K562 (cell line): ENCODE results near the gene WDR27. TPM values are rescaled to one million over a fixed set of nuclear protein-coding genes. Genes with fewer than 3 reads are reported as not detected.

Experiments used
- DDX20 ChIP-seq: fragments of 450-650 bp; IDR thresholded peaks from 2 replicates; pipeline ENCODE4 v1.6.1; 2016; ENCODE audit warnings: missing genetic modification characterization, low read depth, mild to moderate bottlenecking, missing compliant biosample characterization, moderate library complexity
- E4F1 ChIP-seq: fragments of 250-450 bp; sonication (Bioruptor Pico); IDR thresholded peaks from 2 replicates; pipeline ENCODE4 v1.5.0; 2021; ENCODE audit warnings: mild to moderate bottlenecking, borderline replicate concordance
- EWSR1 ChIP-seq: fragments of 450-650 bp; IDR thresholded peaks from 2 replicates; pipeline ENCODE4 v1.6.1; 2018; ENCODE audit warnings: borderline replicate concordance, mild to moderate bottlenecking, low read depth, moderate library complexity; ENCODE audit not compliant: partially characterized antibody
- GTF2E2 ChIP-seq: fragments of 200-800 bp; sonication (Bioruptor generic); IDR thresholded peaks from 2 replicates; pipeline ENCODE4 v1.6.1; 2016; ENCODE audit warnings: missing genetic modification characterization, missing compliant biosample characterization
- HDAC8 ChIP-seq: fragments of 450-650 bp; IDR thresholded peaks from 2 replicates; pipeline ENCODE4 v1.6.1; 2016; ENCODE audit warnings: mild to moderate bottlenecking, missing genetic modification characterization, moderate library complexity, missing compliant biosample characterization
- HNRNPH1 ChIP-seq: fragments of 200-400 bp; formaldehyde crosslinking; optimal IDR thresholded peaks from 2 replicates; pipeline ENCODE3; 2017; ENCODE audit warnings: low read depth, mild to moderate bottlenecking, low read length, moderate library complexity
- HNRNPK ChIP-seq: fragments of 200-400 bp; formaldehyde crosslinking; IDR thresholded peaks from one replicate; pipeline ENCODE4 v1.6.1; 2018; ENCODE audit warnings: mild to moderate bottlenecking, low read depth, low read length; ENCODE audit not compliant: poor library complexity, severe bottlenecking
- OTX1 ChIP-seq: fragments of 450-650 bp; formaldehyde crosslinking; IDR thresholded peaks from 2 replicates; pipeline ENCODE4 v1.4.0; 2022; ENCODE audit warnings: mild to moderate bottlenecking
- POLR2AphosphoS2 ChIP-seq: IDR thresholded peaks from 2 replicates; pipeline ENCODE4 v1.6.1; 2012; ENCODE audit warnings: low read length, improper control_type of control experiment
- PYGO2 ChIP-seq: fragments of 450-650 bp; IDR thresholded peaks from 2 replicates; pipeline ENCODE4 v1.6.1; 2016; ENCODE audit warnings: mild to moderate bottlenecking, missing genetic modification characterization, moderate library complexity, missing compliant biosample characterization
- RBM14 ChIP-seq: fragments of 200-400 bp; formaldehyde crosslinking; IDR thresholded peaks from 2 replicates; pipeline ENCODE4 v1.6.1; 2018; ENCODE audit warnings: low read depth, mild to moderate bottlenecking, low read length, moderate library complexity, borderline replicate concordance; ENCODE audit not compliant: insufficient read depth
- RFX5 ChIP-seq: IDR thresholded peaks from 2 replicates; pipeline ENCODE4 v1.6.1; 2011; ENCODE audit warnings: low read depth, mild to moderate bottlenecking, improper control_type of control experiment, low read length
- SMAD3 ChIP-seq: fragments of 450-650 bp; formaldehyde crosslinking; conservative IDR thresholded peaks from 2 replicates; pipeline ENCODE4 v1.4.0; 2020; ENCODE audit warnings: mild to moderate bottlenecking
- TBP ChIP-seq: optimal IDR thresholded peaks from 2 replicates; pipeline ENCODE3; 2011; ENCODE audit warnings: low read depth, low read length, improper control_type of control experiment
- ZNF174 ChIP-seq: fragments of 250-450 bp; sonication (Bioruptor Pico); IDR thresholded peaks from 2 replicates; pipeline ENCODE4 v1.4.0; 2020; ENCODE audit warnings: mild to moderate bottlenecking
- ZNF23 ChIP-seq: fragments of 250-450 bp; sonication (Bioruptor Pico); IDR thresholded peaks from 2 replicates; pipeline ENCODE4 v1.4.0; 2020; ENCODE audit warnings: mild to moderate bottlenecking
- ZNF395 ChIP-seq: fragments of 200-800 bp; sonication (Bioruptor generic); IDR thresholded peaks from 2 replicates; pipeline ENCODE4 v1.6.1; 2017; ENCODE audit warnings: missing genetic modification characterization, missing compliant biosample characterization
- ZNF507 ChIP-seq: conservative IDR thresholded peaks from 2 replicates; pipeline ENCODE4 v1.6.1; 2017; ENCODE audit warnings: missing genetic modification characterization, missing compliant biosample characterization
- ZNF586 ChIP-seq: fragments of 450-650 bp; formaldehyde crosslinking; conservative IDR thresholded peaks from 2 replicates; pipeline ENCODE4 v1.4.0; 2020; ENCODE audit warnings: mild to moderate bottlenecking, moderate library complexity
- ZNF740 ChIP-seq, 3 experiments: fragments of 200-800 bp in 1 of 3; sonication (Bioruptor generic) in 1 of 3; sonication (generic) in 1 of 3; formaldehyde crosslinking in 1 of 3; IDR thresholded peaks; 2 replicates each; pipeline versions ENCODE4 v1.6.1 to v1.8.0; 2016 to 2022; ENCODE audit warnings: mild to moderate bottlenecking in 2 of 3, missing compliant biosample characterization in 2 of 3, missing genetic modification characterization in 2 of 3, missing genetic modification reagents in 1 of 3
- polyA plus RNA-seq, 8 experiments: library from polyadenylated mRNA; depleted of rRNA in 4 of 8; stranded (reverse) in 5 of 8; unstranded in 3 of 8; fragments of >200 nt; fragmentation: Nextera tagmentation in 2 of 8; fragmentation: Illumina TruSeq in 1 of 8; extraction: Ambion mirVana in 2 of 8; extraction: Trizol in 1 of 8; gene quantifications; 2 replicates each; pipeline versions ENCODE4 v1.2.1 to v1.2.3, GENCODE V29; 2011 to 2014; ENCODE audit warnings: inconsistent platforms in 1 of 8, missing spikeins in 1 of 8
- total RNA-seq, 7 experiments: library from RNA; depleted of rRNA in 6 of 7; stranded (reverse); fragments of >200 nt in 6 of 7; fragmentation: Illumina TruSeq in 2 of 7; extraction: Trizol in 2 of 7; gene quantifications; 2 replicates each; pipeline versions ENCODE4 v1.2.1 to v1.2.3, GENCODE V29; 2011 to 2021; ENCODE audit warnings: low replicate concordance in 1 of 7
- TF ChIP-seq, protein P1 (sequence below): IDR thresholded peaks from 3 replicates; pipeline ENCODE4 v1.6.1; 2011; ENCODE audit warnings: borderline replicate concordance, mild to moderate bottlenecking; ENCODE audit not compliant: insufficient read length, insufficient read depth

The WDR27 gene
- total and polyA plus RNA-seq, 9 of the 15 experiments (the other 6 are each of a cell fraction or from before 2014, with no cell fraction given): 4.3 to 77.2 (median 22.7) TPM

DNA sequence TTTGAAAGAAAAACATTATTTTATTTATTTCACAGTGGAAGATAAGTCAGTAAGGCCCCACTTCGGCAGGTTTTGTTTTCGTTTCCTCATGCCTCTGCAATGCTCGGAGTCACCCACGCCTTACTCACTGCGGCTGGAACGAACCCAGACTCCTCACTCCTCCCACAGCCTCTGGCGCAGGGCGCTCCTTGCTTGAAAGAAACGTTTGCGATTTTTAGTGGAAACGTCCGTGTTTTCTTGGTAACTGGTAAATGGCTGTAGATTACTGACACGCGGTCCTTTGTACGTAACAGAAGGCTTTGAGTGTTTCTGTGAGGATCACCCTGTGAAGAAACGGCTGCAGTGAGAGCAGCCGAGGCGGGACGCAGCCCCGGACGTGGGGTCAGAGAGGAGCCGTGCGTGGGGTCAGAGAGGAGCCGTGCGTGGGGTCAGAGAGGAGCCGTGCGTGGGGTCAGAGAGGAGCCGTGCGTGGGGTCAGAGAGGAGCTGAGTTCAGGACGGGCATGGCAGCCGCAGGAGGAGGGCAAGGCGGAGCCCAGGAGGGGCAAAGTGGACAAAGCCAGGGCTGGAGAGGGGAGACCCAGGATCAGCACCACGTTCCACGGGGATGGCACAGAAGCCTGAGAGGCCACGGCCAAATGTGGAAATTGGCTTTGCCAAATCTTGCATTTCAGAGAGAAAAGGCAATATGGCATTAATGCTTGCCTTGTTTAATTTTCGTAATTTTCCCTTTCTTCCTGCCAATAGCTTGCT lies 249.5 kb downstream of the WDR27 start (continued):
- TF ChIP-seq ZNF395 (CRISPR knock-in tag) (peak; percentile 80; the same call in 1 of the 2 replicates), ZNF507 (no peak), RFX5 (no peak), DDX20 (no peak), POLR2AphosphoS2 (peak; percentile 62; the same call in 1 of the 2 replicates), TBP (peak; percentile 23), ZNF23 (CRISPR knock-in tag) (no peak), ZNF586 (CRISPR knock-in tag) (no peak), E4F1 (CRISPR knock-in tag) (no peak), HNRNPH1 (no peak), RBM14 (no peak), GTF2E2 (tag) (no peak), OTX1 (CRISPR knock-in tag) (no peak), HDAC8 (tag) (no peak), SMAD3 (CRISPR knock-in tag) (no peak), HNRNPK (no peak), PYGO2 (no peak), ZNF740 (CRISPR knock-in tag; IDR thresholded peaks at IDR 0.05) (no peak), ZNF740 (tag; IDR thresholded peaks at IDR 0.05) (no peak), ZNF174 (no peak), EWSR1 (no peak)
- TF ChIP-seq, protein P1, sequence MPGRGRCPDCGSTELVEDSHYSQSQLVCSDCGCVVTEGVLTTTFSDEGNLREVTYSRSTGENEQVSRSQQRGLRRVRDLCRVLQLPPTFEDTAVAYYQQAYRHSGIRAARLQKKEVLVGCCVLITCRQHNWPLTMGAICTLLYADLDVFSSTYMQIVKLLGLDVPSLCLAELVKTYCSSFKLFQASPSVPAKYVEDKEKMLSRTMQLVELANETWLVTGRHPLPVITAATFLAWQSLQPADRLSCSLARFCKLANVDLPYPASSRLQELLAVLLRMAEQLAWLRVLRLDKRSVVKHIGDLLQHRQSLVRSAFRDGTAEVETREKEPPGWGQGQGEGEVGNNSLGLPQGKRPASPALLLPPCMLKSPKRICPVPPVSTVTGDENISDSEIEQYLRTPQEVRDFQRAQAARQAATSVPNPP: no peak
